Jurkat, Clone E6-1 (cell line): ENCODE results near the gene GAPDHS.
A peak's percentile ranks its signal among the peaks of the same experiment; 100 is the strongest.

Experiments
- DNase-seq: peaks from one replicate; pipeline ENCODE4 v3.0.0-alpha.2; 2011; ENCODE audit warnings: low read depth, low spot score
- H3K4me3 ChIP-seq: 2 replicates; pipeline ENCODE4 v1.5.1; 2011; ENCODE audit warnings: mild to moderate bottlenecking, low read length, control low read depth, moderate library complexity

The GAPDHS gene

DNA sequence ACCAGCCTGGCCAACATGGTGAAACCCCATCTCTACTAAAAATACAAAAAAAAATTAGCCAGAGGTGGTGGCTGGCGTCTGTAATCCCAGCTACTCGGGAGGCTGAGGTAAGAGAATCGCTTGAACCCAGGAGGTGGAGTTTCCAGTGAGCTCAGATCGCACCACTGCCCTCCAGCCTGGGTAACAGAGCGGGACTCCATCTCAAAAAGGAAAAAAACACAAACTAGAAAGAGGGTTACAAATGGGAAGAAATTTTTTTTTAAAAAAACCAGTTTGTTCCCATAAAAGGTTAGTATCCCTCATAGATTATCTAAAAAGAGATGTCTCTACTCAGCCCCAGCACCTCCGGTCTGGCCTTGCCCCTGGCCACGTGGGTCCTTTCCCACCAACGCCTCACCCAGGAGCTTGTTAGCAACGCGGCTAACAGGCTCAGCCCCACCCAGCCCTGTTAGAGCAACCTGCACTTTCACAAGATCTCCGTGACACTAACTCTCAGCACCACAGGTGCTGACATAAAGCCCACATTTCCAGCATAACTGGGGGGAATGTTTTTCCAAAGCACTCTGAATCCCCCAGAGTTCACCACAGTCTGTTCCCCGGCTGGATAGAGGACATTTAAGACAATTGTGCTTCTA lies 24.1 kb upstream of the GAPDHS start:
- no peak for DNase-seq
- no peak overlapping the region for H3K4me3 ChIP-seq

DNA sequence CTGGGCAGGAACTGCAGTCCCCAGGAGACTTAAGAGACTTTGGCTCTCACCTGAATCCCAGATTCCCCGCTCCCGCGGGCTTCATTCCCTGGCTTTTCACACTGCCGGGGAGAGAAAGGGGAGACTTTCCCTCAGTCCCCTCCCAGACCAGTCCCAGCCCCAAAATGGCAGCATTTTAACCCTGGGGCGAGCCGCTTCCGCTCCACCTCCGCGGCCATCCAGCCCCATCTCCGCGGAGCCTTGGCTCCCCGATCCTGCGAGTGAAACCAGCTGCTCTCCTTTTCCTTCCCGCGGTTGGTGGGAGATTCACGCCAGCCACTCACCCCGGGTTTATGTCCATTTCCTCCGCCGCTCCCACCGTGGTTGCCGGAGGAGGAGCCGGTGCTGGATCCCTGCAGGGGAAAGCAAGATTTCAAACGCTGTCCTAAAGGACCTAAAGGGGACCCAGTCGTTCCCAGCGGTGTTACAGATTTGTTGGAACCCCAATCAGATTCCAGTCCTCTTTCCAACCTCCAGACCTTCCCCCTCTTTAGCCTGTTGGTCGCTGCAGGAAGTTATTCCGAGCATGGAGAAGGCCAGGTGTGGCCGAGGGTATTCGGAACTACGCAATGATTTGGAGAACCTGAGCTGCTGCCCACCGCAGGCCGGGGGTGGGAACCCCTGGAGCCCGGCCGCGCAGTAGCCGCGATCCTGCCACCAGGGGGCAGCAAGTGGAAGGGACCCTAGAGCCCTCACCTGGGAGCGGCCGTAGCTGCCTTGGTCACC lies 23.2 kb upstream of the GAPDHS start:
- H3K4me3 ChIP-seq, result 0 out of 2 replicates have a peak overlapping the region, but pooled peaks have one; percentile 3
- peak; percentile 7 for DNase-seq

DNA sequence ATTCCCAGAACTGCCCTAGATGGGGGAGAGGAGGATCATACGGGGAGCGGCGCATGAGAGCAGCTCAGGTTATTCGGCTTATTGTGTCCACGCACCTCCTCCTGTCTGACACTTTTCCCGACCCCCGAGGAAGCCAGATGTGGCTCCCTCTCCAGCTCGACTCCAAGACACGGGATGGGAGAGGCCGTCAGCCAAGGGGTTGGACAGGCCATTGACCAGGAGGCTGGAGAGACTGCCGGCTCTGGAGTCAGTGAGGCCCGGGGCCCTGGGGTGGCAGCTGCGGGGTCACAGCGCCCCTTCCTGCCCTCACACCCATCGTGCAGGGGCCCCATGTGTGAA lies 22.7 kb upstream of the GAPDHS start:
- no peak for DNase-seq
- H3K4me3 ChIP-seq, result no peak overlapping the region

DNA sequence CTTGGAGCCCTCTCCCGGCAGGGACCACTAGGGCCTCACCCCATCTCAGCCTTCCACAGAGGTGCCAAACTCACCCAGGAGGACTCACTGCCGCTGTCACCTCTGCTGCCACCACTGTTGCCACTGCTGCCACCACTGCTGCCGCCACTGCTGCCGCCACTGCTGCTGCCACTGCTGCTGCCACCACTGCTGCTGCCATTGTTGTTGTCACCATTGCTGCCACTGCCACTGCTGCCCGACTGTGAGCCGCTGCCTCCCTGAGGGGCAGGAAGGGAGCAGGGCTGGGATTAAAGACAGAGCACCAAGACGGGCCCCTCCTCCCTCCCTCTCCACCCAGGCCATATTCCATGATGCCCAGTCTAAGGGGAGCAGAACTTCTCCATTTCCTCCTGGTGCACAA lies 21.9 kb upstream of the GAPDHS start:
- DNase-seq, result no peak

DNA sequence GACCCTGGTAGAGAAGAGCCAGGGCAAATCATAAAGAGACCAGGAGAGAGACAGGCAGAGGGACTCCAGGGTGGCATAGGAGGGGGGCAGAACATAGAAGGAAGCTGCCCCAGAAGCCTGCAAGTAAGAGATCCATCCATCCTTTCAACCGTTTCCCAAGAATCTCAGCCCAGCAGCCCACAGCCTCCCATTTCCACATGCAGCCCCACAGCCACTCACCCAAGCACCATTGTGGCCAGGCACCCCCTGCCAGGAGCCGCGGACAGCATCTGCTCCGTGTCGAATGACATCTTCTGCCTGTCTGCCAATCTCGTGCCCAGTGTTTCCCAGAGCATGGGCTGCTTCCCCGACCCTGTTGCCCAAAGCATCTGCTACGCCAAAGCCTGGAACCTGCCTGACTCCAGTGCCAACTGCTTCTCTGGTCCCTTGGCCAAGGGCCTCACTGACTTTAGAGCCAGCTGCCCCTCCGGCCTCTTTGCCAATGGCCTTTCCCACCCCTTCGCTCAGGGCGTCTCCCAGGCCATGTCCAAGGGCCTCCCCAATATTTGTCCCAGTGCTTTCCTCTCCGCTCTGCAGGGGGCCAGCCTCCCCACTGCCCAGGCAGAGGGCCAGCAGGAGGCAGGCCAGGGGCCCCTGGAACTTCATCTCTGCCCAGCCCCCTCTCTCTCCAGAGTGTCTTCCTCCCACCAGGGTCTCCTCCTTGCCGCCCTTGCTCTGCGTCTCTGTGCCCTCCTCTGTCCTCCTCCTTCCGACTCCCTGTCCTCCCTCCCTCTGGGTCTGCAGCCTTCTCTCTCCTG lies 20.2 kb upstream of the GAPDHS start:
- no peak for DNase-seq
- no peak overlapping the region for H3K4me3 ChIP-seq

More for the DNA sequence above, 21.9 kb upstream of the GAPDHS start:
- H3K4me3 ChIP-seq, result no peak overlapping the region

DNA sequence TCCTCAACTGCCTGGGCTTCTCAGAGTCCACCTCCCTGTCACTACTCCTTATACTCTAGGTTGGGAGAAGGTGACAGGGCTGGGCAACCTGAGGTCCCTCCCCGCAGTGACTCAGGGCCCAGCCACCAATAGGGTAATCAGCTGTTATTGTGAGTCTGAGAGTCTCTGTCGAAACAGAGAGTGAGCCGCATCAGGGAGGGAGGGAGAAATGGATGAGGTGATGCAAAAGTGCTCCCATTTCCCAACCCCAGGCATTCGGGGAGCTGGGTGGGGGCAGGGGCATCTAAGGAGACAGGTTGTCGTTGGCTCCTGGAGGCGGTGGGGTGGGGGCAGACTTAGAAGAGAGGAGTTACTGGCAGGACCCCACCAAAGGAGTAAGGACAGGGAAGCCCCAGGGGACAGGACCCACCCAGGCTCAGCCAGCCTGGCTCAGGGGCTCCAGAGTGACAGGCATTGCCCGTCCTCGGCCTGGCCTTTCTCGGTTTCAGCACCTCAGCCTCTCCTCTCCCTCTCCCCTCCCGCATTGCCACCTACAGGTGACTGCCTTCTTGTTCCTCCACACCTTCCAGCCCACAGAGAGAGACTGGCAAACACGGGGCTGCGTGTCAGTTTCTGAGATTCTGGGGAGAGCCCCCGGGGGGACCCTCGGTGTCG lies 19.5 kb upstream of the GAPDHS start, which contains the start of gene DMKN:
DMKN (minus strand) TSS at position 22 of the 654 bp plus-strand sequence. CDS start 174 bp downstream, outside the sequence.
- no peak within 1 kb of the TSS for H3K4me3 ChIP-seq
- no peak for DNase-seq

DNA sequence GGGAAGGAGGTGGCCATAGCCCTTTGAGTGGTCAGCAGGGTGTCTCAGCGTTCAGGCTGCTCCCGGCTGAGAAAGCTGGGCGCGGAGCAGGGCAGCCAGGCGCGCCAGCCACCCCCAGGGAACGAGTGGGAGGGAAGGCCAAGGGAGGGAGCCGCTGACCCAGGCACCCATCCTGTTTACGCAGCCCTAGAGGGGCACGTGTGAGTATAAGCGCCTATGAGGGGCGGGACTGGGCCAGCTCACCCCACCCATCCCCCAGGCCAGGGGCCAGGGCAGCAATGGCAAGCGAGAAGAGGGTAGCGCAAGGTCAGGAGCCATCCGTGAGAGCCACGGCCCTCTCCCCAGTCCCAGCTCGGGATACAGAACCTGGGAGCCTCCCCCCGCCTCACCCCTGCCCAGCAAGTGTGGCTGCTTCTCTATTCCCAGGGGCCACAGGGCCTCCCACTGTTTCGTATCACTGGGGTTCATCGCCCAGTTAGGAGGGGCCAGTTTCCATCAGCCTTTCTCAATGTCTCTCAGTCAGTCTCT lies 18.9 kb upstream of the GAPDHS start:
- H3K4me3 ChIP-seq, result no peak overlapping the region
- DNase-seq, result no peak

DNA sequence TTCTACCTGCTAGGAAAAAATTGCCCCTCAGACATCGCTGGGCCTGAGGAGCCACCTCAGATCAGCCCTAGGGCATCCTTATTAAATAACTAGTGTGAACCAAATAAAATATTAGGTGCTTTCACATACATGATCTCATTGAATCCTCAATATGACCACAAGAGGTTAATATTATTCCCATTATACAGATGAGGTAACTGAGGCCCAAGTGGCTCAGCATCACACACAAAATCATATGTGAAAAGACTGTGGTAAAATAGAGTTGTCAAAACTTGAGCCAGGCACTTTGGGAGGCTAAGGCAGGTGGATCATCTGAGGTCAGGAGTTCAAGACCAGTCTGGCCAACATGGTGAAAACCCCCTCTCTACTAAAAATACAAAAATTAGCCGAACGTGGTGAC lies 16.9 kb upstream of the GAPDHS start:
- no peak for DNase-seq
- no peak overlapping the region for H3K4me3 ChIP-seq

DNA sequence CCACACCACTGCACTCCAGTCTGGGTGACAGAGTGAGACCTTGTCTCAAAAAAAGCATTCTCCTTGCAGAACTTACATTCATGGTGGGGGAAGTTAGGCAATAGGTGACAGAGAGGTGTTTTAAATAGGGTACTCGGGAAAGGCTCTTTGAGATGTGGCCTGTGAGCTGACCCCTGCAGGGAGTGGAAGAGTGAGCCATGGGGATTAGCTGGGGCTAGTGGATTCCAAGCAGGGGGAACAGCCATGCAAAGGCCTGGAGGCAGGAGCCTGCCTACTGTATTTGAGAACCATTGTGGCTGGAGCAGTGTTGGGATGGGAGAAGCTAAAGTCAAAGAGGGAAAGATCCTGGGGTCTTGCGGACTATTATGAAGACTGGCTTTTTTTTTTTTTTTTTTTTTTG lies 15.9 kb upstream of the GAPDHS start:
- no peak for DNase-seq
- no peak overlapping the region for H3K4me3 ChIP-seq

DNA sequence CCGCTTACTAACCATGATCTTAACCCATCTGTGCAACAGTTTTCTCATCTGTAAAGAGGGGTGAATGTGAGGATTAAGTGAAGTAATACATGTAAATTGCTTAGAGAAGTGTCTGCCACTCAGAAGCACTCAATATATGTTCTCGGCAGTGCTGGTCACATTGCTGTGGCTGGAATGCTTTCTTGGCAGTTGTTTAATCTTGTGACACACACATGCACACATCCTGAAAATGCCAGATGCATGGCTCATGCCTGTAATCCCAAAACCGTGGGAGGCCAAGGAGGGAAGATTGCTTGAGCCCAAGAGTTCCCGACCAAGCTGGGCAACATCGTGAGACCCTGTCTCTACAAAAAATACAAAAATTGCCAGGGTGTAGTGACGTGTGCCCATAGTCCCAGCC lies 14.9 kb upstream of the GAPDHS start:
- no peak overlapping the region for H3K4me3 ChIP-seq
- DNase-seq, result no peak

DNA sequence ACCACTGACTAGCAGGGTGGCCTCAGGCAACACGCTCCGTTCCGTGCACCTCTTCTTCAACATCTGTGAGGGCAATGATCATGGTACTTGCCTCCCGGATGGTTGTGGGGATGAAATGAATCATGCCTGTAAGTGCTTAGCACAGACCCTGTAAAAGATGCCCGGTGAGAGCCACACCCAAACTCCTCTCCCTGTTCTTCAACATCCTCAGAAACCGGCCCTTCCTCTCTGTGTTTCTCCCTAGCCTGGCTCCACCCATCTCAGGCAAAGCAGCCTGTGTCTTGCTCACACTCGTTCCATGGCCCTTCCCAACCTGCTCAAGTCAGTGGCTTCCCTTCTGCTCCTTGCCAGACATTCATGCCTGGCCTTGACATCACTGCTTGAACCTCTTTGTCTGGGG lies 14.0 kb upstream of the GAPDHS start:
- no peak overlapping the region for H3K4me3 ChIP-seq
- DNase-seq, result no peak

DNA sequence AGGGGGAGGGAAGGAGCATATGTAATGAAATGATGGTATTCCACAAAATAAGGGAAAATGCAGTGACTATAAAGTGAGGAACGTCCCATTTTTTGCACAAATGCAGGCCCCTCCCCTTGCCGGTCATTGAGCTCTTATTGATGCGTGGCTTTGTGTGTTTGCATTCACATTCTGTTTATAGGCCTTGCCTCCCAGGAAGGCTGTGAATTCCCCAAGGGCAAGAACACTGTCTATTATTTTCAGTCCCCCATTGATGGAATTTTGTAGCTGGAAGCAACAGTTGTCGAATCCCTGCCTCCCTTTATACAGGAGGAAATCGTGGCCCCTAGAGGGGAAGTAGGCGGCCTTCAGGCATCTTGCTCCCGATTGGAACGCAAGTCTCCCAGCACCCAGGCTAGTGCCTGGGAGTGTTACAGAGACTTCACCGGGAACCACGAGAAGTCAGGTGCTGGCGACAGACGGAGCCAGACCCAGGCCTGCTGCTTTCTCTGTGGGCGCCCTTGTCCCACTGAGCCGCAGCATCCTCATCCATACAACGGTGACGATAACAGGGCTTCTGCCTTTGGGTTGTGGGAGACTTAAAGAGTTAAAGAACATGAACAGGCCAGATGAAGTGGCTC lies 12.0 kb upstream of the GAPDHS start:
- DNase-seq, result no peak
- H3K4me3 ChIP-seq, result no peak overlapping the region

DNA sequence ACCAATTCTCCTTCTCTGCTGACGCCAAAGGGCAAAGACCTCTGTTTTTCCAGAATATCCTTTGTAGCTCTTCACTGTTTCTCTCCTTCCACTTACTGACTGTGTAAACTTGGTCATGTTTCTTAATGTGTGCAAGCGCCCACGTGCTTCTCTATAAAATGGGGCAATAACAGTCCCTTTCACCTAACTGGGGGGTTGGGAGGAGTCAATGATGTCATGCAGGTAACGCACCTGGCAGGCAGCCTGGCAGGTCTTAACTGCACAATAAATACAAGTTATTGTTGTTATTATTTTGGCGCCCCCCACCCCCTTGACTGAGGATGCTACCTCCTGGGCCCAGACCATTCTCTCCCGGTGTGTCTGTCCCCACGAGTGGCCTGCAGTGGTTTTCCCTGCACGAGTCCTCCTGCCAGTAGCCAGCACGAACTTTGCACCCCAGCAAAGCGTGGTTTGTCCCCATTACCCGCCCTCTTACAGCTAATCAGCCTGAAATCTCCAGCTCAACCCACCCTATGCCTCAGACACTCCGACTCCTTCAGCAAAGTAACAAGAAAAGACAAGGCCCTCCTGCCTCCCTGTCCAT lies 10.4 kb upstream of the GAPDHS start:
- H3K4me3 ChIP-seq, result no peak overlapping the region
- DNase-seq, result no peak

DNA sequence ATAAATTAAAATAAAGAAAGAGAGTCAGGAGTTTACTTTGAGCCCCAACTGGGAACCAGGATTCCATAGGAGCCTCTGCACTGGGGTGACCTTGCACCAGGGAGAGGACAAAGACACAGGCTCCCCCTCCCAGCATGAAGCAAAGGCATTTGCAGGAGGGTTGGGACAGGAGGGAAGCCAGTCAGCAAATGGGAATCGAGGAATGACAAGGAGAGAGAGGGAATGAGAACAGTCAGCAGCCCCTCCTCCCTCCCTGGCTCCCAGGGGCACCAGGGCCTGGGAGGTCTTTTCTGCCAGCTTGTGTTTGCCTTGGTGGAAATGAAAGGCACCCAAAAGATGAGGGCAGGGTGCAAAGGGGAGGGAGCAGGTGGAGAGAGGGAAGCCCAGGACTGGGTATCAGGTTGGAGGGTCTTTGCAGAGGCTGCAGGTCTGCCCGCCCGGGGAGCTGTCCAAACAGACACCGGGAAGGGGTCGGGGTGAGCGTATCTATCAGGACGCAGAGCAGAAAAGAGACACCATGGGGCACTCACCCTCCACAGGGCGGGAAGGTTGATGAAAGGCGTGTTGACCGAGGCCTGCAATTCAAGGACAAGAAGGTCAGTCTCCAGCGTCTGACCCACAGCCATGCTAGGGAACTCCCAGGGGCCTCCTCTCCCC lies 8.9 kb upstream of the GAPDHS start:
- DNase-seq, result no peak
- no peak overlapping the region for H3K4me3 ChIP-seq

DNA sequence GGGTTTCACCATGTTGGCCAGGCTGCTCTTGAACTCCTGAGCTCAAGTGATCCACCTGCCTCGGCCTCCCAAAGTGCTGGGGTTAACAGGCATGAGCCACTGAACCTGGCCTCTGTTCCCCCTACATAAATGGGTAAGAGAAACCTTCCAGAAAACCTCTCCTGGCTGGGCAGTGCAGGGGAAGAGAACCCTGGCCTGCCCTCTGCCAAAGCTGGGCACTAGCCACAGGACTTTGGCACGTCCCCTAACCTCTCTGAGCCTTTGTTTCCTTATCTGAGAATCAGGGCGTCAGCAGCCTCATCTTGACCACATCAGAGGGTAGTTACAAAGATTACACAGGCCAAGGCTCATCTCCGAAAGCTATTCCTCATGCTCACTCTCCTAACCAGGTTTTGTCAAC lies 7.4 kb upstream of the GAPDHS start:
- no peak for DNase-seq
- H3K4me3 ChIP-seq, result no peak overlapping the region

DNA sequence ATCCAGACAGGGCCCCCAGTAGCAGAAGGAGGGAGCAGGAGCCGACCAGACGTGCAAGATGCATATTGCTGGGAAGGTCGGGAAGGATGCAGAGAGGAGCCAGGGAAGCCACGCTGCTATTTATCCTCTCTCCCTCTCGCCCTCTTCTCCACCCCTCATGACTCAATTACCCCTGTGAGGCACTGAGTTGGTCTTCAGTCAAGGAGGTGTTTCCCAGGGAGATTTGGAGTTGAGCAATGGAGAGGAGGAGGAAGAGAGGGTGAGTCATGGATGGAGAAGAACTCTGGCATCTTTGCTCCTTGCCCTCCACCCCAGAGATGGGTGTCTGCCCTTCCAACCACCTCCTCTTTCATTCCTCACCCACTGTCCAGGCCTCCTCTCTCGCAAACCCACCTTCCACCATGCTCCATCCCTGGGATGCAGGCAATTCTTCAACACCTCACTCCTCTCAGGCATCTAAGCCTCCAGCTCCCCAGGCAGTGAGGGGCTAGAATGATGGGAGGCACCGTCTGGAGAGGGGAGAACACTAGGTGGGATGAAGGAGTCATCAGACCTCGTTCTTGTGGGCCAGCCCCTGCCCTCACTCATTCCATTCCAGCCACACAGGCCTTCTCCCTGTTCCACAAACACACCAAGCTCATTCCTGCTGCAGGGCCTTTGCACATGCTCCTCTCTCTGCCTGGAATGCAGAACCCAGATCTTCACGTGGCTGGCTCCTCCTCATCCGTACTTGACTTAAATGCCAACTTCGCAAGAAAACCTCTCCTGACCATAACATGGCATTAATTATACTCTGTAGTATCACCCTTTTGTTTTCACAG lies 4.8 kb upstream of the GAPDHS start, which contains the start of gene SBSN:
SBSN (minus strand) TSS at position 94 of the 821 bp plus-strand sequence; CDS start at position 64, 30 bp downstream.
- H3K4me3 ChIP-seq, result no peak within 1 kb of the TSS
- DNase-seq, result no peak
